GM13976 (cell line): ENCODE results near the gene XPA.

Experiments used
- DNase-seq: peaks from one replicate; pipeline ENCODE4 v3.0.0; 2012; ENCODE audit warnings: low spot score
- in situ Hi-C: fragments of 300-500 bp; cut with MboI; formaldehyde crosslinking; loops from one replicate; pipeline ENCODE4 v1.12.0; 2022; ENCODE audit warnings: low sequenced_read_pairs, mixed read lengths, inconsistent platforms; ENCODE audit not compliant: unreplicated experiment
- TF ChIP-seq, protein P1 (sequence below): IDR thresholded peaks from 2 replicates; pipeline ENCODE4 v1.5.1; 2012; ENCODE audit warnings: borderline replicate concordance, mild to moderate bottlenecking; ENCODE audit not compliant: insufficient read depth; ENCODE audit errors: extremely low read depth, missing control alignments, control extremely low read depth

XPA gene

DNA sequence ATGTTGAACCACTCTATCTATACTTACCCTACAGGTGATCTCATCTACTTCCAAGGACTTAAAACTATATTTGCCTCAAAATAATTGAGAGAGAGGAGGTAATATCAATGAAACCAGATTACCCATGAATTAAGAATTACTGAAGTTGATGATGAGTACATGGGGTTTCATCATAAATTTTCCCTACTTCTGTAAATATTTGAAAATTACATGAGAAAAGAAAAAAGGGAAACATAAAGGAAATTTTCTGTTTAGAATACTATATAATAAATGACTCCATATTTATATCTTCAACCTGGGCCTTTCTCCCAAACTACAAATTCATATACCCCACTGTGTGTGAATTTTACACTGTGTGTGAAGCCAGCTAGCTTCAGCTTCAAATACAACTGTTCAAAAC is 66.5 kb downstream of the XPA start:
- DNase-seq: no peak
- TF ChIP-seq, protein P1, sequence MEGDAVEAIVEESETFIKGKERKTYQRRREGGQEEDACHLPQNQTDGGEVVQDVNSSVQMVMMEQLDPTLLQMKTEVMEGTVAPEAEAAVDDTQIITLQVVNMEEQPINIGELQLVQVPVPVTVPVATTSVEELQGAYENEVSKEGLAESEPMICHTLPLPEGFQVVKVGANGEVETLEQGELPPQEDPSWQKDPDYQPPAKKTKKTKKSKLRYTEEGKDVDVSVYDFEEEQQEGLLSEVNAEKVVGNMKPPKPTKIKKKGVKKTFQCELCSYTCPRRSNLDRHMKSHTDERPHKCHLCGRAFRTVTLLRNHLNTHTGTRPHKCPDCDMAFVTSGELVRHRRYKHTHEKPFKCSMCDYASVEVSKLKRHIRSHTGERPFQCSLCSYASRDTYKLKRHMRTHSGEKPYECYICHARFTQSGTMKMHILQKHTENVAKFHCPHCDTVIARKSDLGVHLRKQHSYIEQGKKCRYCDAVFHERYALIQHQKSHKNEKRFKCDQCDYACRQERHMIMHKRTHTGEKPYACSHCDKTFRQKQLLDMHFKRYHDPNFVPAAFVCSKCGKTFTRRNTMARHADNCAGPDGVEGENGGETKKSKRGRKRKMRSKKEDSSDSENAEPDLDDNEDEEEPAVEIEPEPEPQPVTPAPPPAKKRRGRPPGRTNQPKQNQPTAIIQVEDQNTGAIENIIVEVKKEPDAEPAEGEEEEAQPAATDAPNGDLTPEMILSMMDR: no peak
- in situ Hi-C loops: no loop called here

GRCh38 chr9:97629156-97629555 is 68.0 kb downstream of the XPA start:
- DNase-seq: no peak
- in situ Hi-C loops: no loop called here
- TF ChIP-seq, protein P1: no peak

DNA sequence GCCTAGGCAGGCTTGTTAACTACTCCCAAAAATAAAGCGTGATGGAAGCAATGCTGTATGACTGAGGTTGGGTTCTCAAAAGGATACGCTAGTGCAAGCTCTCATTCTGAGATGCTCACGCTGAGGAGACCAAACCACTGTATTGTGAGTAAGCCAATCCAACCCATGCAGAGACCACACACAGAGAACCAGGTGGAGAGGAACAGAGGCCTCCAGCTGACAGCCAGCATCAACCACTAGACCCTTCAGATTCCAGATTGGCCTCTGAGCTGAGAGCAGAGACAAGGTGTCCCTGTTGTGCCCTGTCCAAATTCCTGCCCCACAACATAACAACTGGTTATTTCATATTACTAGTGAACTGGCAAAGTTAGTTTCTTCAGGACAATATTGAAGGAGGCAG is 68.5 kb downstream of the XPA start:
- DNase-seq: no peak
- in situ Hi-C loops: no loop called here
- TF ChIP-seq, protein P1: no peak

GRCh38 chr9:97627624-97628023 is 69.5 kb downstream of the XPA start:
- no peak for DNase-seq
- in situ Hi-C loops: no loop called here
- TF ChIP-seq, protein P1: no peak

DNA sequence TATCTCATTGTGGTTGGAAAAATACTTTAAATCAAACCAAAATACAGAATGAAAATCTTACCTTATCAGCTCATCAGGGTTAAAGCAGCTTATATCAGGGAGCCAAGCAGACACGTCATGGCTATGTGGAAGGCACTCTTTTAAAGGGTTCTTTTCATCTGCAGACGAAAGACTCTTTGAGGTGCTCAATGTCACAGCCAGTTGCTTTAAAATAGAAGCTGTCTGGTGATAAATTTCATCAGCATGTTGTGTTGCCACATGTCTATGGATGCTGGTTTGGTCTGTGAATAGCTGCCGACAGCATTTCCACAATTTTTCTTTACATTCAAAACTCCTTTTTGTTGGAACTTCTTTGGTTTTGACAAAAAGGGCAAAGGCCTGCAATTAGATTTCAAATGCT is 71.5 kb downstream of the XPA start:
- DNase-seq: no peak
- in situ Hi-C loops: no loop called here
- TF ChIP-seq, protein P1: no peak
